ENCODE results near the gene LAMA3. TPM values are rescaled to one million over a fixed set of nuclear protein-coding genes. Genes with fewer than 3 reads are reported as not detected.

The LAMA3 gene
- total and polyA plus RNA-seq, 10 of the 15 experiments (the other 5 are each of a cell fraction or from before 2014, with no cell fraction given) = 0.37 to 6.5 (median 5.4) TPM

DNA sequence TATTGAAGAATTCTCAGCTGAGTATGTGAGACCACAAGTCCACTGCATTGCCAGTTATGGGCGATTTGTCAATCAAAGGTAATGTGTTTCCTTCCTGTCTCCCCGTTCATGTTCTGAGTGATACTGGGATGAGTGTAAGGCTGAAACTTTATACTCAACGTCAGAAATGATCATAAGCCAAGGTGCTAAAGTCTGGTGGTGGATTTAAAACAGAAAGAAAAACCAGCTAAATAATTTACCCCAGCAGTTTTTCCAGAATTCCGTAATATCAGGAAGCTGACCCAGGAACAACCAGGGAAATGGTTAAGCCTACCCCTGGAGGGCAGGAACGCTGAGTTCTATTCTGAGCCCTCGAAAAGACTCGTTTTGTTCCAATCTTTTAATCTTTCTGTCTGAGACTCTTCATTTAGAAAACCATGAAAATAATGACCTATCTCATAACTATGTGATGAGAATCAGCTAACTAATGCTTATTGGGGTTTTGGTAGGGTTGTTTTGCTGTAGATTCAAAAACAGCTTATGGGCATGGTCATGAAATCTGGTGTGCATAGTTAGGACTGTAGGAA is 149.6 kb downstream of the LAMA3 start (continued):
- no peak for TF ChIP-seq ZSCAN29 (IDR thresholded peaks at IDR 0.05)
- 0 out of 2 replicates have a peak, but pooled peaks have one; percentile 14 for TF ChIP-seq CREB1 (IDR thresholded peaks at IDR 0.05; ENCODE audit: low read depth)
- no peak for TF ChIP-seq ATF3 (IDR thresholded peaks at IDR 0.05; ENCODE audit: borderline replicate concordance, extremely low read depth, low read depth, low read length)
- TF ChIP-seq TCF7 (IDR thresholded peaks at IDR 0.05; ENCODE audit: borderline replicate concordance) = no peak
- TF ChIP-seq EED (IDR thresholded peaks at IDR 0.05; ENCODE audit: low read depth) = 0 out of 2 replicates have a peak, but pooled peaks have one; percentile 14
- no peak for TF ChIP-seq KLF5 (IDR thresholded peaks at IDR 0.05; ENCODE audit: partially characterized antibody)
- no peak for TF ChIP-seq POU2F2 (IDR thresholded peaks at IDR 0.05; ENCODE audit: borderline replicate concordance, low read depth, low read length)
- TF ChIP-seq SMC3 (IDR thresholded peaks at IDR 0.05; ENCODE audit: borderline replicate concordance, low read length) = no peak
- TF ChIP-seq RCOR1 (conservative IDR thresholded peaks at IDR 0.05; ENCODE audit: low read depth, low read length) = no peak
- TF ChIP-seq, protein P1, sequence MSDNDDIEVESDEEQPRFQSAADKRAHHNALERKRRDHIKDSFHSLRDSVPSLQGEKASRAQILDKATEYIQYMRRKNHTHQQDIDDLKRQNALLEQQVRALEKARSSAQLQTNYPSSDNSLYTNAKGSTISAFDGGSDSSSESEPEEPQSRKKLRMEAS (IDR thresholded peaks at IDR 0.05; ENCODE audit: low read depth, low read length) = no peak

- Histone ChIP-seq H3K9ac (ENCODE audit: control insufficient read depth, insufficient read depth, low read length) (no peak overlapping the region), H3K79me2 (ENCODE audit: control insufficient read depth, insufficient read depth, low read length) (no peaks in the 10 kb centered on the region), H3K4me2 (ENCODE audit: control insufficient read depth, insufficient read depth) (no peak overlapping the region), H3K9me3 (replicated peaks; ENCODE audit: control insufficient read depth, insufficient read depth, low read length) (no peaks in the 10 kb centered on the region), H3K36me3 (ENCODE audit: control insufficient read depth in 2 of 2, insufficient read depth in 2 of 2, low read length in 1 of 2) (no peaks in the 10 kb centered on the region), H3K27ac (ENCODE audit: control insufficient read depth, insufficient read depth) (no peak overlapping the region), H4K20me1 (ENCODE audit: control insufficient read depth, insufficient read depth) (no peaks in the 10 kb centered on the region), H3K27me3 (replicated peaks in 1 of 2; ENCODE audit: control insufficient read depth in 2 of 2, insufficient read depth in 2 of 2, low read length in 1 of 2) (no peaks in the 10 kb centered on the region), H2AFZ (ENCODE audit: control insufficient read depth, low read depth, low read length) (no peak overlapping the region), H3K4me3 (no peak overlapping the region), H3K4me1 (ENCODE audit: control insufficient read depth, insufficient read depth, low read length) (no peaks in the 10 kb centered on the region)
- SMC1A ChIA-PET (ENCODE audit: uncharacterized antibody, unreplicated experiment) = interaction anchor here (1.0 kb wide), 1 partner anchor 14 kb away, joined by 3 read pairs; no protein-coding TSS in a partner anchor
- RAD21 ChIA-PET (ENCODE audit: unreplicated experiment) = no interaction called here
- POLR2A ChIA-PET = no interaction called here
- CTCF ChIA-PET = interaction anchor here (1.0 kb wide), 1 partner anchor 13 kb away, joined by 3 read pairs; no protein-coding TSS in a partner anchor
- DNase-seq (ENCODE audit: low read depth, low spot score) (no peak), FAIRE-seq (no peak), ATAC-seq (no peak)
- 72% methylated on average over 14 of the region's 14 CpGs for WGBS (ENCODE audit: insufficient coverage, insufficient replicate concordance, low lambda C conversion rate, missing lambda C conversion rate)
- in situ Hi-C loops (cut with MboI) (no loop called here), intact Hi-C loops (cut with micrococcal nuclease; ENCODE audit: unreplicated experiment) (no loop called here)
- BruUV-seq (replicated peaks) = no TSS peak
- TF ChIP-seq, protein P2, sequence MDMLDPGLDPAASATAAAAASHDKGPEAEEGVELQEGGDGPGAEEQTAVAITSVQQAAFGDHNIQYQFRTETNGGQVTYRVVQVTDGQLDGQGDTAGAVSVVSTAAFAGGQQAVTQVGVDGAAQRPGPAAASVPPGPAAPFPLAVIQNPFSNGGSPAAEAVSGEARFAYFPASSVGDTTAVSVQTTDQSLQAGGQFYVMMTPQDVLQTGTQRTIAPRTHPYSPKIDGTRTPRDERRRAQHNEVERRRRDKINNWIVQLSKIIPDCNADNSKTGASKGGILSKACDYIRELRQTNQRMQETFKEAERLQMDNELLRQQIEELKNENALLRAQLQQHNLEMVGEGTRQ (IDR thresholded peaks at IDR 0.05; ENCODE audit: borderline replicate concordance, low read depth, low read length) = no peak
- TF ChIP-seq SP1 (IDR thresholded peaks at IDR 0.05; ENCODE audit: low read depth, low read length) (no peak), SREBF1 (IDR thresholded peaks at IDR 0.05; ENCODE audit: low read length) (no peak), MEF2A (IDR thresholded peaks at IDR 0.05; ENCODE audit: insufficient read depth, low read depth, low read length) (no peak), CEBPZ (IDR thresholded peaks at IDR 0.05; ENCODE audit: low read depth, low read length) (no peak), IRF4 (IDR thresholded peaks at IDR 0.05; ENCODE audit: low read depth, low read length) (no peak), E2F4 (IDR thresholded peaks at IDR 0.05; ENCODE audit: low read depth, low read length) (no peak)
Observed at GRCh38 chr18:23842305-23842704, 153.1 kb downstream of the LAMA3 start.

Measured in GM12878 (cell line).